Neural cell (in vitro differentiated cells): ENCODE measurements around the gene SLX4IP. TPM values are rescaled to one million over a fixed set of nuclear protein-coding genes. Genes with fewer than 3 reads are reported as not detected.
"Not testable (repeated sequence)": the region's sequence is repeated elsewhere in the genome, so short reads cannot be mapped to it uniquely, and the experiment has no call there.

Experiments
- H2AFZ ChIP-seq: fragments of 200-600, 300-800 bp; sonication (generic), shearing (Covaris generic); 2 replicates; pipeline ENCODE4 v1.6.0; 2014; ENCODE audit warnings: low read depth, mild to moderate bottlenecking, antibody characterized with exemption, low read length, moderate library complexity
- H3F3A ChIP-seq: fragments of 200-600 bp; shearing (Covaris generic); 2 replicates; pipeline ENCODE4 v1.6.1; 2016; ENCODE audit warnings: mild to moderate bottlenecking, moderate library complexity, mixed read lengths, antibody characterized with exemption, low read length; ENCODE audit not compliant: insufficient read depth, poor library complexity, severe bottlenecking
- H3K27ac ChIP-seq: fragments of 200-600, 300-800 bp; sonication (generic), shearing (Covaris generic); 2 replicates; pipeline ENCODE4 v1.5.1; 2014; ENCODE audit warnings: mild to moderate bottlenecking, low read length, moderate library complexity
- H3K27me3 ChIP-seq: fragments of 300-800, 200-600 bp; sonication (generic), shearing (Covaris generic); 2 replicates; pipeline ENCODE4 v1.6.0; 2014; ENCODE audit warnings: mild to moderate bottlenecking, low read depth, low read length, moderate library complexity; ENCODE audit not compliant: insufficient read depth
- H3K36me3 ChIP-seq: fragments of 300-800, 200-600 bp; sonication (generic), shearing (Covaris generic); 2 replicates; pipeline ENCODE4 v1.5.1; 2014; ENCODE audit warnings: mild to moderate bottlenecking, antibody characterized with exemption, low read length, moderate library complexity; ENCODE audit not compliant: insufficient read depth
- H3K4me2 ChIP-seq: fragments of 300-800, 200-600 bp; sonication (generic), shearing (Covaris generic); 2 replicates; pipeline ENCODE4 v1.6.0; 2014; ENCODE audit warnings: mild to moderate bottlenecking, low read length
- H3K4me3 ChIP-seq: fragments of 300-800, 200-600 bp; sonication (generic), shearing (Covaris generic); 2 replicates; pipeline ENCODE4 v1.5.1; 2014; ENCODE audit warnings: mild to moderate bottlenecking, low read length, moderate library complexity
- H3K79me2 ChIP-seq: fragments of 200-600 bp; shearing (Covaris generic); replicated peaks from 2 replicates; pipeline ENCODE4 v1.6.0; 2014; ENCODE audit warnings: mild to moderate bottlenecking, low read length, moderate library complexity; ENCODE audit not compliant: insufficient read depth
- H3K9ac ChIP-seq: fragments of 300-800, 200-600 bp; sonication (generic), shearing (Covaris generic); 2 replicates; pipeline ENCODE4 v1.6.1; 2016; ENCODE audit warnings: mild to moderate bottlenecking, low read length, mixed read lengths
- H3K9me2 ChIP-seq: fragments of 200-600 bp; shearing (Covaris generic); 2 replicates; pipeline ENCODE4 v1.6.1; 2016; ENCODE audit warnings: mild to moderate bottlenecking, low read length, mixed read lengths; ENCODE audit not compliant: insufficient read depth
- H3K9me3 ChIP-seq: fragments of 200-600, 300-800 bp; sonication (generic), shearing (Covaris generic); 2 replicates; pipeline ENCODE4 v1.6.1; 2016; ENCODE audit warnings: mild to moderate bottlenecking, mixed run types, low read length, moderate library complexity, mixed read lengths
- H4K20me1 ChIP-seq: fragments of 200-600 bp; shearing (Covaris generic); 2 replicates; pipeline ENCODE4 v1.6.1; 2016; ENCODE audit warnings: mild to moderate bottlenecking, mixed run types; ENCODE audit not compliant: insufficient read depth
- EP300 ChIP-seq: fragments of 450-650 bp; conservative IDR thresholded peaks from 2 replicates; pipeline ENCODE4 v1.6.1; 2014; ENCODE audit warnings: antibody characterized with exemption, mild to moderate bottlenecking, moderate library complexity; ENCODE audit not compliant: poor library complexity, severe bottlenecking
- EZH2 ChIP-seq: fragments of 200-600, 300-800 bp; shearing (Covaris generic), sonication (generic); IDR thresholded peaks from 2 replicates; pipeline ENCODE4 v1.6.1; 2014; ENCODE audit warnings: antibody characterized with exemption, low read length, borderline replicate concordance, mild to moderate bottlenecking; ENCODE audit not compliant: insufficient read depth, poor library complexity, severe bottlenecking
- MXI1 ChIP-seq: fragments of 450-650 bp; conservative IDR thresholded peaks from 2 replicates; pipeline ENCODE4 v1.6.1; 2014; ENCODE audit warnings: antibody characterized with exemption, mild to moderate bottlenecking; ENCODE audit not compliant: poor library complexity, severe bottlenecking
- POLR2AphosphoS5 ChIP-seq: IDR thresholded peaks from 2 replicates; pipeline ENCODE4 v1.6.1; 2012
- RAD21 ChIP-seq: fragments of 450-650 bp; conservative IDR thresholded peaks from 2 replicates; pipeline ENCODE4 v1.6.1; 2014; ENCODE audit warnings: antibody characterized with exemption, mild to moderate bottlenecking, moderate library complexity
- SMC3 ChIP-seq: fragments of 450-650 bp; conservative IDR thresholded peaks from 2 replicates; pipeline ENCODE4 v1.6.1; 2014; ENCODE audit warnings: antibody characterized with exemption, mild to moderate bottlenecking, moderate library complexity; ENCODE audit not compliant: poor library complexity
- TAF1 ChIP-seq: IDR thresholded peaks from 2 replicates; pipeline ENCODE4 v1.6.1; 2012; ENCODE audit warnings: low read depth
- polyA plus RNA-seq: library from polyadenylated mRNA; depleted of rRNA; stranded (reverse); fragments of >200 nt; gene quantifications from 2 replicates; pipeline ENCODE4 v1.2.3, GENCODE V29; 2014
- TF ChIP-seq, protein P1 (sequence below): fragments of 450-650 bp; IDR thresholded peaks from 2 replicates; pipeline ENCODE4 v1.5.1; 2014; ENCODE audit warnings: antibody characterized with exemption, mild to moderate bottlenecking, moderate library complexity; ENCODE audit not compliant: poor library complexity, severe bottlenecking
- TF ChIP-seq, protein P2 (sequence below): IDR thresholded peaks from 2 replicates; pipeline ENCODE4 v1.6.1; 2012; ENCODE audit warnings: borderline replicate concordance

Gene SLX4IP
- polyA plus RNA-seq, 1 donor from 2014 or later, result 6.4 TPM

DNA sequence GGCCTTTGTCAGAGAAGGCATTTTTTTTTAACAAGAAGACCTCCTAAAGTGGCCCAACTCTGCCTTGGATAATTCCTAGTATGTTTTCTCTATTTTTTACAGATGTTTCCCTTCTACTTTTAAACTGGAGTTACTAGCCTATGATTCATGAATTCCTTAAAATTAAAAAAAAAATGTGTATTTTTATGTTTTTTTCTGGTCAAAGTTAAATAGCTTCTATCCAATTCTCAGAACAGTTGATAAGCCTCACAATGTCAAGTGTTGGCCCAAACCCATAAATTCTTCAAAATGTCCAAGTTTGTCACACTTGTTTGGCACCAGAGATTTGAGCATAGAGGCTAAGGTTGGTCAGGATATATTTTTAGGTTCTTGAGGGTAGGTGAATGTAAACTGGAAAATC, 174.7 kb downstream of the SLX4IP start:
- Histone ChIP-seq H3F3A (no peaks in the 10 kb centered on the region), H3K9me3 (no peaks in the 10 kb centered on the region), H3K4me2 (no peak overlapping the region), H3K9ac (no peak overlapping the region), H3K79me2 (no peaks in the 10 kb centered on the region), H3K36me3 (no peaks in the 10 kb centered on the region), H2AFZ (no peak overlapping the region), H4K20me1 (no peaks in the 10 kb centered on the region), H3K9me2 (no peaks in the 10 kb centered on the region), H3K27ac (no peak overlapping the region), H3K27me3 (no peaks in the 10 kb centered on the region), H3K4me3 (no peak overlapping the region)
- TF ChIP-seq MXI1, result no peak

DNA sequence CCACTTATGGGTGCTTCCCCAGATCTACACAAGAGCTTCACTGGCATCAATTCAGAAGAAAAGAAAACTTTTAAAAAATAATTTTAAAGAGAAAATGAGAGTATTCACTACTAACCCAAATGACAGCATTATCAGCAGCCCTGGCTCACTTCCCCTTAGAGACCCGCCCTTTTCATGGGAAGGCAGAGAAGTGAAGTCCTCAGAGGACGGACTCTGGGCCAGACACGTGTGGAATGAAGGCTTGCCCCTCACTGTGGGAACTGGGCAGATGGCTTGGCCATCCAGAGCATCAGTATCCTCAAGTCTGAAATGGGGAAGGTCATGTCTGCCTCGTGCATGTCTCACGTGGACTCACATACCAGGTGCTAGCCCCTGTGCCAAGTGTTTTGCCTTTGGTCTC, 175.1 kb downstream of the SLX4IP start:
- H4K20me1 ChIP-seq, result no peaks in the 10 kb centered on the region
- H3K27ac ChIP-seq, result no peak overlapping the region
- H3K9me2 ChIP-seq, result no peaks in the 10 kb centered on the region
- no peak overlapping the region for H2AFZ ChIP-seq
- TF ChIP-seq SMC3 (no peak), RAD21 (no peak), TAF1 (no peak), EP300 (no peak)
- TF ChIP-seq, protein P1, sequence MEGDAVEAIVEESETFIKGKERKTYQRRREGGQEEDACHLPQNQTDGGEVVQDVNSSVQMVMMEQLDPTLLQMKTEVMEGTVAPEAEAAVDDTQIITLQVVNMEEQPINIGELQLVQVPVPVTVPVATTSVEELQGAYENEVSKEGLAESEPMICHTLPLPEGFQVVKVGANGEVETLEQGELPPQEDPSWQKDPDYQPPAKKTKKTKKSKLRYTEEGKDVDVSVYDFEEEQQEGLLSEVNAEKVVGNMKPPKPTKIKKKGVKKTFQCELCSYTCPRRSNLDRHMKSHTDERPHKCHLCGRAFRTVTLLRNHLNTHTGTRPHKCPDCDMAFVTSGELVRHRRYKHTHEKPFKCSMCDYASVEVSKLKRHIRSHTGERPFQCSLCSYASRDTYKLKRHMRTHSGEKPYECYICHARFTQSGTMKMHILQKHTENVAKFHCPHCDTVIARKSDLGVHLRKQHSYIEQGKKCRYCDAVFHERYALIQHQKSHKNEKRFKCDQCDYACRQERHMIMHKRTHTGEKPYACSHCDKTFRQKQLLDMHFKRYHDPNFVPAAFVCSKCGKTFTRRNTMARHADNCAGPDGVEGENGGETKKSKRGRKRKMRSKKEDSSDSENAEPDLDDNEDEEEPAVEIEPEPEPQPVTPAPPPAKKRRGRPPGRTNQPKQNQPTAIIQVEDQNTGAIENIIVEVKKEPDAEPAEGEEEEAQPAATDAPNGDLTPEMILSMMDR, result no peak
- no peak overlapping the region for H3K4me3 ChIP-seq
- no peak overlapping the region for H3K4me2 ChIP-seq
- no peaks in the 10 kb centered on the region for H3K79me2 ChIP-seq
- H3K9me3 ChIP-seq, result no peaks in the 10 kb centered on the region
- H3K9ac ChIP-seq, result no peak overlapping the region
- no peaks in the 10 kb centered on the region for H3K36me3 ChIP-seq
- H3K27me3 ChIP-seq, result no peaks in the 10 kb centered on the region
- H3F3A ChIP-seq, result no peaks in the 10 kb centered on the region

DNA sequence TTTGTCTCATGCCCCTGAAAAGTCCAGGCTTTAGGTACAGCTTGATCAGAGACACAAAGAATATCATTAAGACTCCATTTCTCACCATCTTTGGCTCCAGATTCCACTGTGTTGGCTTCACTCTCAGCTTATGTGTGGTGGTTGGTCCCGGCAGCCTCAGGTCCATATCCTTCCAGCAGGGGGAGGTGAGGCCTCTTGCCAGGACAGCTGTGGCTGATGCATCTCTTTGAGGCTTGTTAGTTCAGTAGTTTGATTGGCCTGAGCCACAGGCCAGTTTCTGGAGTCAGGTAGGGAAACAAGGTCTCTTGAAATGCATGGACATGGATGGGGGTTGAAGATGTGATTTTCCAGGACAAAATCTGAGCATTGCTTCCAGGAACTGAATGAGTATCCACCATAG, 176.3 kb downstream of the SLX4IP start:
- H3K4me2 ChIP-seq, result no peak overlapping the region
- H3K27me3 ChIP-seq, result no peaks in the 10 kb centered on the region
- no peaks in the 10 kb centered on the region for H4K20me1 ChIP-seq
- H3K9ac ChIP-seq, result no peak overlapping the region
- no peak overlapping the region for H3K27ac ChIP-seq
- no peaks in the 10 kb centered on the region for H3K9me2 ChIP-seq
- no peaks in the 10 kb centered on the region for H3K79me2 ChIP-seq
- TF ChIP-seq EP300 (no peak), TAF1 (no peak), EZH2 (no peak), MXI1 (no peak), POLR2AphosphoS5 (no peak), SMC3 (no peak), RAD21 (no peak)
- TF ChIP-seq, protein P2, sequence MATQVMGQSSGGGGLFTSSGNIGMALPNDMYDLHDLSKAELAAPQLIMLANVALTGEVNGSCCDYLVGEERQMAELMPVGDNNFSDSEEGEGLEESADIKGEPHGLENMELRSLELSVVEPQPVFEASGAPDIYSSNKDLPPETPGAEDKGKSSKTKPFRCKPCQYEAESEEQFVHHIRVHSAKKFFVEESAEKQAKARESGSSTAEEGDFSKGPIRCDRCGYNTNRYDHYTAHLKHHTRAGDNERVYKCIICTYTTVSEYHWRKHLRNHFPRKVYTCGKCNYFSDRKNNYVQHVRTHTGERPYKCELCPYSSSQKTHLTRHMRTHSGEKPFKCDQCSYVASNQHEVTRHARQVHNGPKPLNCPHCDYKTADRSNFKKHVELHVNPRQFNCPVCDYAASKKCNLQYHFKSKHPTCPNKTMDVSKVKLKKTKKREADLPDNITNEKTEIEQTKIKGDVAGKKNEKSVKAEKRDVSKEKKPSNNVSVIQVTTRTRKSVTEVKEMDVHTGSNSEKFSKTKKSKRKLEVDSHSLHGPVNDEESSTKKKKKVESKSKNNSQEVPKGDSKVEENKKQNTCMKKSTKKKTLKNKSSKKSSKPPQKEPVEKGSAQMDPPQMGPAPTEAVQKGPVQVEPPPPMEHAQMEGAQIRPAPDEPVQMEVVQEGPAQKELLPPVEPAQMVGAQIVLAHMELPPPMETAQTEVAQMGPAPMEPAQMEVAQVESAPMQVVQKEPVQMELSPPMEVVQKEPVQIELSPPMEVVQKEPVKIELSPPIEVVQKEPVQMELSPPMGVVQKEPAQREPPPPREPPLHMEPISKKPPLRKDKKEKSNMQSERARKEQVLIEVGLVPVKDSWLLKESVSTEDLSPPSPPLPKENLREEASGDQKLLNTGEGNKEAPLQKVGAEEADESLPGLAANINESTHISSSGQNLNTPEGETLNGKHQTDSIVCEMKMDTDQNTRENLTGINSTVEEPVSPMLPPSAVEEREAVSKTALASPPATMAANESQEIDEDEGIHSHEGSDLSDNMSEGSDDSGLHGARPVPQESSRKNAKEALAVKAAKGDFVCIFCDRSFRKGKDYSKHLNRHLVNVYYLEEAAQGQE, result no peak
- TF ChIP-seq, protein P1, result no peak
- no peak overlapping the region for H3K4me3 ChIP-seq
- no peaks in the 10 kb centered on the region for H3K36me3 ChIP-seq
- no peaks in the 10 kb centered on the region for H3K9me3 ChIP-seq
- no peaks in the 10 kb centered on the region for H3F3A ChIP-seq
- no peak overlapping the region for H2AFZ ChIP-seq

DNA sequence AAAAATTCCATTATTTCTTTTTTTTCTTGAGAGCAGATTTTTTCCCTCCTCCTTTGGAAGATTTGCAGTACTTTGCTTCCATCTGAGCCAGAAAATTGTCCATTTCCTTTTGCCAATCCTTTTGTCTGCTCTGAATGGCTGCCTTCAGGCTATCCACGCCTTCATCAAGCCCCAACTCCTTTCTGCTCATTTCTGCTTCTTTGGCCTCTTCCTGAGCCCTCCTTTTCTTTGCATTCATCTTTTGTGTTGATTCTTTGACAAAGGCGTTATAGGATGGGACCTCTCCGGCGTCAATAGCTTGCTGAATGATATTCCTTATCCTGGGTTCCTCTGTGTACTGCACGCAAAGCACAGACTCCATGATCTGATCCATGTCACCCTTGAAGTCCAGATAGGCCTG, 178.3 kb downstream of the SLX4IP start:
- H3K9me3 ChIP-seq, H3K27ac ChIP-seq, H4K20me1 ChIP-seq, H3K4me3 ChIP-seq, H3K36me3 ChIP-seq, H3K79me2 ChIP-seq, H3F3A ChIP-seq, H3K27me3 ChIP-seq, H3K9me2 ChIP-seq, H2AFZ ChIP-seq, H3K9ac ChIP-seq, H3K4me2 ChIP-seq: not testable (repeated sequence)
